NCI-H82 treated with DMSO at 0.1 percent for 48 hours (cell line): Measurements from ENCODE around the gene SIPA1L3.

Source experiments
- DNase-seq: peaks from one replicate; lab custom pipeline; 2025; ENCODE audit not compliant: unreplicated experiment; lab: John Stamatoyannopoulos, UW

The SIPA1L3 gene

DNA sequence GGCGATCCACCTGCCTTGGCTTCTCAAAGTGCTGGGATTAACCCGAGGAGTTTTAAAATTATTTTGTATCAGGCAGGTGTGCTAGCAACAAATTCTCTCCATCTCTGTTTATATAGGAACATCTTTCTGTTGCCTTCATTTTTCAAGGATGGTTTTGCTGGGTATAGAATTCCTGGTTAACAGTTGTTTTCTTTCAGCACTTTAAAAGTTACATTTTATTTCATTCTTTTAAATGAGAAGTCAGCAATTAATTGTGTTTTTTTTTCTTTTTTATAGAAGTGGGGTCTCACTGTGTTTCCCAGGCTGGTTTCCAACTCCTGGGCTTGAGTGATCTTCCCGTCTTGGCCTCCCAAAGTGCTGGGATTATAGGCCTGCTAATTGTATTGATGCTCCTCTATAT lies 273.1 kb downstream of the SIPA1L3 start:
- no peak for DNase-seq

DNA sequence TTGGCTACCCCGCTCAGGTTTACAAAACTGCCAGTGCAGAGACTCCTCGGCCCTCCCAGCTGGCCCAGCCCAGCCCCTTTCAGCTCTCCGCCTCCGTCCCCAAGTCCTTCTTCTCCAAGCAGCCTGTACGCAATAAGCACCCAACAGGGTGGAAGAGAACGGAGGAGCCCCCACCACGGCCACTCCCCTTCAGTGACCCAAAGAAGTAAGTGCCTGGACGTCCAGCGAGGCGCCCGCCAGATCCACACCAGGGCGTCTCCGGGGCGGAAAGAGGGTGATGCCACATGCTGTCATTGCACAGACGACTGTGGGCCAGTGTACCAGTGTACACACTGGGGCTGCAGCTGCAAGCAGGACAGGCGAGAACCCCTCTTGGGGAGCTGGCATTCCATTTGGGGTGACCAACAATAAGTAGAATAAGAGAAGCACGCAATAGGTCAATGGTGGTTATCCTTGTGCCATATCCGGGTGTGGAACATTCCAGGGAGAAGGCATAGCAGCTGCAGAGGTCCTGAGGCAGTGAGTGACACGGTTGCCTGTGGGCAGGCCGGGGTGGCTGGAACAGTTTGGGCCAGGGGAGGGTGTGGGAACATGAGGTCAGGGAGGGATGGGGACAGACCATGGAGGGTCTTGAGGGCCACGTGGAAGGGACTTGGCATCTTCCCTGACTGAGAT lies 275.7 kb downstream of the SIPA1L3 start:
- DNase-seq, result no peak

DNA sequence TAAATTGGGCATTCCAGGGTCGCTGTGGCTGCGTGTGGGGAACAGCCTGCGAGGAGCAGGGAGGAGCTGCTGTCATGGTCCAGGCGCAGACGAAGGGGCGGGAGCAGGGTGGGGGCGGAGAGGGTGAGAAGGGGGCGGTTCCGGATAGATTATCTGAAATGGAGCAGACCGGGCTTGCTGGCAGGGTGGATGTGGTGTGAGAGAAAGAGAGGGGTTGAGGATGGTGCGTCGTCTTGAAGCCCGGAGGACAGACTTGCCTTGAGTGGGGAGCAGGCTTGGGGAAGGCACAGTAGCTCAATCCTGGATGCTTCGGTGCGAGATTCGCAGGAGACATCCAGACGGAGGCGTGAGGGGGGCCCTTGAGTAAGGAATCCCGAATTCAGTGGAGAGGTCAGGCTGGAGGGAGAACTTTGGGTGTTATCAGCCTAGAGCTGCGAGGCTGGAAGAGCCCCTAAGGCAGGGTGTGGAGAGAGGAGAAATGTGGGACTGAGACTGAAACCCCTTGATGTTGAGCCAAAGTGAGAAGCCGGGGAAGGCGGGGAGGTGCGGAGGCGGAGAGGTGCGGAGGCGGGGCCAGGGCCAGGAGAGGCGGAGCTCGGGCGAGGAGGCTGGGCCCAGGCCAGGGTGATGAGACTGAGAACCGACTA lies 276.4 kb downstream of the SIPA1L3 start:
- DNase-seq, result peak; percentile 12

DNA sequence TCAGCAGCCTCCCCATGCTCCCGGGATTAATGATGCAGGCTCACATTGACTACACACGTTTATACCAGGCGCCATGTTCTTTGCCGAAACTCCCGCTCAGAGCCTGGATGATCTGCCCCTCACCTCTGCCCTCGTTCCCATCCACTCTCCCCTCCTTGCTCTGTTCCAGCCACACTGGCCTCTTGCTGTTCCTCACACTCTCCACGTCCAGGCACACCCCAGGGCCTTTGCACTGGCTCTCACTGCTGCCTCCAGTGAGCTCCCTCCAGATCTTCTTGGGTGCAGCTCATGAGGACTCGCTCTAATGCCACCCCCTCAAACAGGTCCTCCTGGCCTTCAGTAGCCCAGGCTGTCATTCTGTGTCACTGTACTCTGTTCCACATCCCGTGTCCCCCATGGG lies 277.8 kb downstream of the SIPA1L3 start:
- DNase-seq, result no peak

DNA sequence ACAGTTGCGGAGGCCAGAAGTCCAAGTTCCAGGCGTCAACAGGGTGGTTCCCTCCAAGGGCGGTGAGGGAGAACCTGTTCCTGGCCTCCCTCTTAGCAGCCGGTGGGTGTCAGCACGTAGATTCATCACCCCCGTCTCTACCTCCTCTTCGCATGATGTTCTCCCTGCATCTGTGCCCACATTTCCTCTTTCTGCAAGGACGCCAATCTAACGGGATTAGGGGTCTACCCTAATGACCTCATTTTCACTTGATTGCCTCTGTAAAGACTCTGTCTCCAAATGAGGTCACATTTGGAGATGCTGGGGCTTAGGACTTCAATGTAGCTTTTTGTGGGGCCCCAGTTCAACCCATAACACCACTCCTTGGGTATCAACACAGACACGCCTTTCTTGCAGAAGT lies 278.6 kb downstream of the SIPA1L3 start:
- DNase-seq, result peak; percentile 7

DNA sequence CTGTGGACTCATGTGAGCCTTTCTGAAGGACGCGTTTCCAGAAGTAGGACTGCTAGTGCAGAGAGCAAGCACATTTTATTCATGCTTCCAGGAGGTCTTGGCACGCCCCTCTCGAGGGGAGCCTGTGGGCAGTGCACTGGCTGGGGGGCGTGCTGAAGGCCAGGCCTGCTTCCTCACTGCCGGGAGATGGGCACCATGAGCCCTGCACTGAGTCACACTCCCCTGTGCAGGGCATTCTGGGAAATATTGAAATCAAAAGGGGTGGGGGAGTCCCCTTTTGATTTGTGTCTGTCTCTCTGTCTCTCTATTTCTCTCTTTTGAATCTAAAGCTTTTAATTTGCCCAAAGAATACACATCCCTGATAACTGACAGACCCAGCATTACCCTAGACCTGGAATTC lies 283.1 kb downstream of the SIPA1L3 start:
- DNase-seq, result no peak

DNA sequence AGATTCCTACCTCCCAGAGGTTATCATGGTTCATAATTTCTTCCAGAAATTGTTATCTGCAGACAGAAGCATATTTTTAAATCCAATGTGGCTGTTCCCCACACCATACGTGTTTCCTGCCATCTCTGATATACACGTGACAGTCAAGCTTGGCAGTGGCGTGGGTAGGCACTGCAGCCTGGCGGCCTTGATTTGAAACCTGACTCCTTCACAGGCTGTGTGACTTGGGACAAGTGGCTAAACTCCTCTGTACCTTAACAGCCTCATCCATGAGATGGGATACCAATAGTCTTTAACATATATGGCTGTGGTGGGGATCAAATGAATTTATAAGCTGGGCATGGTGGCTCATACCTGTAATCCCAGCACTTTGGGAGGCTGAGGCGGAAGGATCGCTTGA lies 283.8 kb downstream of the SIPA1L3 start:
- DNase-seq, result no peak

DNA sequence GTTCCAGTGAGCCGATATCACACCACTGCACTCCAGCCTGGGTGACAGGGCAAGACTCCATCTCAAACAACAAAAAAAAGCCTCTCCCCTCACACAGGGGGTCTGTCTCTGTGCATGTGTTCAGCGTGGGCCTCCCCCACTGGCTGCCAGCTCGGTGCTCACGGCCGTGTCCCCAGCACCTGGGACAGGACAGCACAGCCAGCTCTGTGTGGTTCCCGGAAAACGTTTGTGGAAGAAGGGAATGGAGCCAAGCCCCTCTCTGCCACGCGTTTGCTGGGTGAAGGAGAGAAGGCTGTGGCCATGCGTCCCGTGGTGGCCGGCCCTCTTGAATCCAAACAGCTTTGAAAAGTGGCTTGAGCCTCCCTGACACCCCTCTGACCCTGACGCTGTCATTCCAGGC lies 284.7 kb downstream of the SIPA1L3 start:
- no peak for DNase-seq

DNA sequence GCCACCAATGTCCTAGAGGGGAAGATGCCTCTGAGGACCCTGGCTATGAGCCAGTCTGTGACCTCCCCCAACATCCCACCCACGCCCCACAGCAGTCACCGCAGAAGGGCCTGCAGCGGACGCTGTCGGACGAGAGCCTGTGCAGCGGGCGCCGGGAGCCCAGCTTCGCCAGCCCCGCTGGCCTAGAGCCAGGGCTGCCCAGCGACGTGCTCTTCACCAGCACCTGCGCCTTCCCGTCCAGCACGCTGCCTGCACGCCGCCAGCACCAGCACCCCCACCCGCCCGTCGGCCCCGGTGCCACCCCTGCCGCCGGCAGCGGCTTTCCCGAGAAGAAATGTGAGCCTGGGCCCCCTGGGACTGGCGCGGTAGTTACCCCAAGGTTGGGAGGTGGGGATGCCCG lies 286.4 kb downstream of the SIPA1L3 start:
- no peak for DNase-seq

DNA sequence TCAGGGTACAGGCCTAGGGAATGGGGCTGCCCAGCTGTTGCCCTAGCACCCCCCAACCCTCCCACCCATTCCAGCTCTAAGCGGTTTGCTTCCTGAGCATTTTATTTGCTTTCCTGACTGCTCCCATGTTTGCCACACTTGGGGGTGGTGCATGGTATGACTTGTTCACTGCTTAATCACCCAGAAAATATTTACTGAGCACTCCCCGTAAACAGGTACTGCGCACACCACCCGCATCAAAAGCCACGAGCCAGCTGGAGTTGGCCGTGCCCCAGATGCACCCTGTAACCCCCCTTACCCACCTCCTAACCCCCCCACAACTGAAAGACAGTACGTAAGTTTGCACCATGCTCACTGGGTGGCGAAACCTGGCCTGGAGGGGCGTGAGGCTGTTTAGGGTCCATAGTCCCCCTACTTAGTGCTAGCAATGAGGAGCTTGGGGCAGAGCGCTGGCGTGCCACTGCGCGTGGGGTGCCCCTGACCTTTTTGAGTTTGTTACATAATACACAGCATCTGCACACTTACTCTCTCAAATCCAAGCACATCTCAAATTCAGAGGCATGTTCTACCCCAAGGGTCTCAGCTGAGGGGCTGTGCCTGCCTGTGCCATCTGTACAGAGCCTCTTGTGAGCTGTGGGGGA lies 287.2 kb downstream of the SIPA1L3 start:
- no peak for DNase-seq

DNA sequence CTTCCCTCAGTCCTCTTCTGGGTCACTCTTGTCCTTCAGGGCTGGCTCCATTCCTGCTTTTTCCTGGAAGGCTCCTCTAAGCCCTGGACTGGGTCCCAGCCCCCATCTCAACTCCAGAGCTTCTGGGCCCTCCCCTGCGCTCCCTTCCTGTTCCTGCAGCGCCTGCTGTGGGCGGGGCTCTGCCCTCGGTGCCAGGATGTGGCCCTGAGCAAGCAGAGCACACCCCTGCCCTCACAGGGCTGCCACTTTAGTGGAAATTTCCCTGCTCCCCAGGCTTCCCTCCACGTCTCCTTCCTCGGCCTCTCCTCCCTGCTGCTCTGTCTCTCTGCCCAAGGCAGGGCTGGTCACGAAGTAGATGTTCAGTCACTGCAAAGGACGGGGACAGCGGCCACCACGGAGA lies 288.2 kb downstream of the SIPA1L3 start:
- no peak for DNase-seq

DNA sequence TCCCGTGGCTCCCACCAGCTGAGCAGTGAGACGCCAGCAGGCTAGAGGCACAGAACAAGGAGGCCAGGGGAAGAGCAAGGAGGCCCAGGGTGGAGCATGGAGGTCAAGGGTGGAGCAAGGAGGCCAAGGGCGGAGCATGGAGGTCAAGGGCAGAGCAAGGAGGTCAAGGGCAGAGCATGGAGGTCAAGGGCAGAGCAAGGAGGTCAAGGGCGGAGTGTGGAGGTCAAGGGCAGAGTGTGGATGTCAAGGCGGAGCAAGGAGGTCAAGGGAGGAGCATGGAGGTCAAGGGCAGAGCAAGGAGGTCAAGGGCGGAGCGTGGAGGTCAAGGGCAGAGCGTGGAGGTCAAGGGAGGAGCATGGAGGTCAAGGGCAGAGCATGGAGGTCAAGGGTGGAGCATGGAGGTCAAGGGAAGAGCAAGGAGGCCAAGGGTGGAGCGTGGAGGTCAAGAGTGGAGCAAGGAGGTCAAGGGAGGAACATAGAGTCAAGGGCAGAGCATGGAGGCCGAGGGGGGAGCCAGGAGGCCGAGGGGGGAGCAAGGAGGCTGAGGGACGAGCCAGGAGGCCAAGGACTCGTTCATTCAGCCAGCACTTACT lies 289.3 kb downstream of the SIPA1L3 start:
- DNase-seq, result no peak

DNA sequence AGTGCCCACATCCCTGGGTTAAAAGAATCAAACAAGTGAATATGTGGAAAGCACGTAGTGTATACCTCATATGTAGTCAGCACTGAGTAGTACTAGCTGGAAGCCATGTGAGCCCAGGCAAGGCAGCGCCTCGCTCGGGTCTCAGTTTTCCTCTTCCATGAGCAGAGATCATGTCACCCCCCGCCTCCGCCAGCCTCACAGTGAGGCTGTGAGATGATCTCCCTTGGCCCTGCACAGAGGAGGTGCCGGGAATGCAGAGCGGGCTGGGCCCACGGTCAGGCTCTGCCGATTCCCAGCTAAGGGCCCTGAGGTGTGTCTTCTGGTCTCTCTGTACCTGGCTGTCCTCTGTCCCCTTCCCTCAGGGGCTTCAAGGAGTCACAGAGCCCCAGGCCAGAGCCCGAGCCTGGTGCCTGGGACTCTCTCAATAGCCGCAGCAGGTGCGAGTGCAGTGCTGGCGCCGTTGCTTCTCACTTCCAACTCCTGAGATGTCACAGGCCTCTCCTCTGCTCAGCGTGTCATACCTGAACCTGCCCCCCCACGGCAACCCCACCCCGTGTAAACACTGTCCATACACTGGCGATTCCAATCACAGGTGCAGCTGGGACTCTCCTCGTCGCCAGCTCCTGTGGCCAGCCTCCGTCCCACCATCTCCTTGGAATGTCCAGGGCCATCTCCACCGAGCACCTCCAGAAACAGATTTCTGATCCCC lies 290.1 kb downstream of the SIPA1L3 start:
- no peak for DNase-seq

DNA sequence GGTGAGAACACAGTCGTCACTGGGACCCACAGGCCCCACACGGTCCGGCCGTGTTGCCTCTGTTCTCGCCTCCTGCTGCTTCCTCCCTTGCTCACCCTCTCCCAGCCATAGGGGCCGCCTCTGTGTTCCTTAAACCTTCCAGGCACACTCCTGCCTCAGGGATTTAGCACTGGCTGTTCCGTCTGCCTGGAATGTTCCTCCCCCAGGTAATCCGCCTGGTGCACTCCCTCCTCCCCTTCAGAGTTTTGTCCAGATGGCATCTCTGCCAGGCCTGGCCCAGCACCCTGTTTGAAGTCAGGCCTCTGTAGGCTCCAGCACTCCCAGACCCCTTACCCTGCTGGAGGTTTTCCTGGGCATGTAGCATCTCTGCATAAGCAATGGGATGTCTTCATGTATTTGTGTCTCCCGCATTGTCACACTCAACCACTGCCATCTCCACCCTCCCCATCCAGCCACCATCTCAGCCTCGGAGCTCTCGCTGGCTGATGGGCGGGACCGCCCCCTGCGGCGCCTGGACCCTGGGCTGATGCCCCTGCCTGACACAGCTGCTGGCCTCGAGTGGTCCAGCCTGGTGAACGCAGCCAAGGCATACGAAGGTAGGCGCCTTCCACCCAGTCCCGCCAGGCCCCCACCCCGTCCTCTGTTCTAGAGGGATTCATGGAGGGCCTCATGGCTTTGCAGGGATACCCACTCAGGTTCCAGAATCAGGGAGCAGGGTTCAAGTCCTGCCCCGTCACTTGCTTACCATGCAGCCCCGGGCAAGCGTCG lies 291.1 kb downstream of the SIPA1L3 start:
- DNase-seq, result no peak

DNA sequence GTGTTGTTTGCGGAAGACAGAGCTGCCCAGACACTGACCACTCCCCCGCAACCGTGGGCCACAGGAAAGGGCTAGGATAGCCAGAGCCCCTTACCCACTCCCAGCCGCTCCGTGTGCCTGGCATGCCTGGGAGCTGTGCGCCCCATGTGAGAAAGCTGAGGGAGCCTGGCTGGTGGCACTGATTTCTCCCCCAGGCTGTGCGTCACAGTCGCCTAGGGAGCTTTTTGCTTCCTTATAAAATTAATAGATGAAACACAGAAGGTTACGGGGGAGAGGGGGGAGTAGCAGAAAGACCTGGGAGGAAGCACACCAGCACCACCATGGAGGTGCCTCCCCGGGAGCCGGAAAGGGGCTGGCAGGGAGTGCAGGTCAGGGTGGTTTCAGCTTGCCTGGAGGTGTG lies 292.3 kb downstream of the SIPA1L3 start:
- DNase-seq, result no peak

DNA sequence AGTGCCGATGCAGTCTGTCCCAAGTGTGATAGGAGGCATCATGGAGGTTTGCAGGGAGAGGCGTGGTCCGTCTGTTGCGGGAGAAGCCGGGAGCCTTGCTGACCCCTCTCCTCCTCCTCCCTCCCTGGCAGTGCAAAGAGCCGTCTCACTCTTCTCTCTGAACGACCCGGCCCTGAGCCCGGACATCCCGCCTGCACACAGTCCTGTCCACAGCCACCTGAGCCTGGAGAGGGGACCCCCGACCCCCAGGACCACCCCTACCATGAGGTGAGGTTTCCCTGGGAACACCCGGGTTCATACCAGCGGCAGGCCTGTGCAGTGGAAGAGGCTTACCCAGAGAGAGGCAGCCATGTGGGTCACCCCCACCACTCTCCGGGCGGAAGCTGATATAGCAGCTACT lies 294.7 kb downstream of the SIPA1L3 start:
- DNase-seq, result no peak

DNA sequence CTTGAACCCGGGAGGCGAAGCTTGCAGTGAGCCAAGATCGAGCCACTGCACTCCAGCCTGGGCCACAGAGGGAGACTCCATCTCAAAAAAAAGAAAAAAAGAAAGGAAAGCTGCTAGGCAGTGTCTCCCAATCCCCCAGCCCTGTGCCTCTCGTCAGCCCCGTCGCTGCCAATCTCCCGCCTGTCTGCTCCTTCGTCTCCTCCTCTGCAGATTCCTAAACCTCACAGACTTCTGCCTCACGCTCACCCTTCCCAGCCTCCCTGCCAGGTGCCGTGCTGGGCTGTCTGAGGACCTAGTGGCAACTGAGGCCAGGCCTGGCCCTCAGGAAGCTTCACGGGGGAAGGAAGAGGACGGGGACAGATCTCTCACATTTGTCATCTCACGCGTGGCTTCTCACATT lies 295.5 kb downstream of the SIPA1L3 start:
- DNase-seq, result no peak

DNA sequence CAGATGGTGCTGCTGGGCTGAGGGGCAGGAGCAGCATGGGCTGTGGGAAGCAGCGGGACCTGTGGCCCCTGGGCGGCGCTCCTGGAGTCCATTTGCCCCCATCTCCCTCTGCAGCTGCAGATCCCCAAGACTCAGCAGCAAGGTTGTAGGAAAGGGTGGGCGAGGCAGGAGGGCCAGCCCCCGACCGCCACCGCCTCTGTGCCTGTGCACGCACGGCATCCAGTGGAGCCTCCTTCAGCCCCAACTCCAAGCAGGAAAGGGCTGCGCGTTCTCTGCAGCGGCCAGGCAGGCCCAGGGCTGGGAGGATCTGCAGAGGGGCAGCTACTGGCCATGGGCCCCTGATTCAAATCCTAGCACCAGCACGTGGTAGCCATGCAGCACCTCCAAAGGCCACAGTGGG lies 296.2 kb downstream of the SIPA1L3 start:
- no peak for DNase-seq

DNA sequence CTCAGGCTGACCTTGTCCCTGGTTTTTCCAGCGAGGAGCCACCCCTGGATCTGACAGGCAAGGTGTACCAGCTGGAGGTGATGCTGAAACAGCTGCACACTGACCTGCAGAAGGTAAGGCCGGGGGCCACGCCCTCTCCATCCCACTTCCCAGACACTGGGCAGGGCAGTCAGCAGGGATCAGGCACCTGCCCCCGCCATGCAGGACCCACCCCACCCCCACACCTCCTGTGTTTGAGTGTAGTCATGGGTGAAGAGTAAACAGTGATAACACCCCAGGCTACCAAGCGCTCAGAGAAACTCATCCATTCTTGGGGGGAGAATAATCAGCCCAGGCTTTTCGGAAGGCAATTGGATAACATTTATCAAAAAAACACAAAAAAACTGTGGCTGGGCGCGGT lies 297.1 kb downstream of the SIPA1L3 start:
- DNase-seq, result no peak

DNA sequence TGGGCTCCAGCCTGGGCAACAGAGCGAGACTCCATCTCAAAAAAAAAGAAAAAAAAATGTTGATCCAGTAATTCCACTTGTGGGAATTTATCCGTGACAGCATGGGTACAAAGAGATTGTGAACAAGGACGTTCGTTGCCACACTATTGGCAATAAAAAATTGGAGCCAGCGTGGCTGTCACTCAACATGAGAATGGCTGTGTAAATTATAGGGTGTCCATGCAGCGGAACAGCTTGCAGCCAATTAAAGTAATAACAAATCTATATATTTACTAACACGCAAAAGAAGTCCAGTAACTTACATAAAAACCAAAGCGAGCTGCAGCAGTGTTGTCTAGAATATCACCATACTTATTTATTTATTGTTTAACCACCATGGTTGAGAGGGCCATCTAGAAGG lies 297.7 kb downstream of the SIPA1L3 start:
- DNase-seq, result no peak
